ENCODE measurements around the gene MCAM.

The MCAM gene

DNA sequence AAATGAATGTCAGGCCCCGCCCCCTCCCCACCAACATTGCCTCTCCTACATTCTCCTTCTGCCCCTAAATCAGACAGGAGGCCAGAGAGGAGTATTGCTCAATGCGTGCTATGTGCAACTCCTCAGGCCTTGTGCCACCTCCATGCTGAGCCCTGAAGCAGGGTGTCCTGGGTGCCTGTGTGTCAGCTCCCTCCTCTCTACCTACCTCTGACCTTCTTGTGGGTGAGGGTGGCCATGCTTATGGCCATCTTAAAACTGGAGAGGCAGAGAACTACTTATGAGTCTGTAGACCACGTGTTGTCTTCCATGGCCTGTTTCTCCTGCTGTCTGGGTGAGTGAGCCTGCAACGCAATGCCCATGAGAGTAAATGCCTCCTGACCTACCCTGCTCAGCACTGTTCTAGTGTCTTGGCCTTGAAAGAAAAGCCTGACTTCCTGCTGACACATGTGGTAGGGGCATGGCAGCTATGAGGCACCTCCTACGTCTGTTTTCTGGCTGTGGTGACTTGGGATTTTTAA is 10.5 kb downstream of the MCAM start:
- DNase-seq: no peak

DNA sequence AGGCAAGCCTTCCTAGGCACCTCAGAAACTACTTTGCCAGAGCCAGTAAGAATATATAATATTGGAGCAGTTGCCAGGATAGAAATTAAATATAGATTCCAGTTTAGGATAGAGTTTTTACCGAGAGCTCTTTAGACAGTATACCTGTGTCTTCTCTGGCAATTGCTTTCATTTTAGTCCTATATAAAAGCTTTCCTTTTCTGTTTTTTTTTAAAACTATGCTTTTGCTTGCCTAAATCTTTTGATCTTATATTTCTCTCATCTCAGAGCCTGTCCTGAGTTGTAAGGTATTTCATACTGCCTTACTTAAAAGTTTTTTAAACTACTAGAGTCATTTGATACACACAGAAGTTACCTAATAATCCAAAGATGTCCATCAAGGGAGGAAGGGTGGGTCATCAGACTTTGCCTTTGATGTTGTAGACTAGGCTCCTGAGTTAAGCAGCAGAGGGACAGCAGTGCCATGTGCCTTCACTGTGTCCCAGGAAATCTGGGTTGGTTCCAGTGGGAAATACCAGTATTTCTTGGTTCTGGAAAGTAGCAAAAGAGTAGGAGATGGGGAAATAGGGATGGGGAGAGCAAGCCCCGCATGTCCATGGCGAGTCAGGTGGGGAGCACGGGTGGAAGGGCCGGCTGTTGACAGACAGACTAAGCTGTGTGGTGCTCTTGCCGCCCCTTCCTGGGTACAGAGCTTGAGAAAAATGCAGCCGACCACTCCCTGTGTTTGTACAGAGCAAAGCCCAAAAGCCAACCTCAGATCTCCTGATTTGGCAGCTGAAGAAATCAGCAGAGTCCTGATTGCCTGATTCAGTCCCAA is 11.2 kb downstream of the MCAM start:
- DNase-seq: no peak

DNA sequence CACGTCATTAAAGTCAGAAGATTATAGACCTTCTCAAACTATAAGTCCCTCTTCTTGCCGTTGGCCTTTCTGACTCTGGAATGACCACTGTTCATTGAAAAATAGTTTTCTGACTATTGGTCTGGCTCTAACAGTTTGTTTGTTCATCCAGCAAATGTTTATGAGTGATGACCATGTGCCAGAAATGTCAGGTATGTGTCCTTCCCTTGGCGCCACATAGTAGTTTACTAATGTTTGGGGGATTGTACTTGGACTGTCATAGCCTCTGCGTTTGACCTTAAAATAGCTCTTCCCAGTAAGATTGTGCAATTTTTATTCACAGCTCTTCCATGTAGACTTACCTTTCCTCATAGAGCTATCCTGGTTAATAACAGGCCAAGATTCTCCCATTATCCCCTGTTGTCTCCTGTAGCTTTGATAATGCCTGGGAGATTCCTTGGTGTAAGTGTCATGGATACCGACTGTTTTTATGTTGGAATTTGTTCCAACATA is 13.7 kb downstream of the MCAM start:
- no peak for DNase-seq

DNA sequence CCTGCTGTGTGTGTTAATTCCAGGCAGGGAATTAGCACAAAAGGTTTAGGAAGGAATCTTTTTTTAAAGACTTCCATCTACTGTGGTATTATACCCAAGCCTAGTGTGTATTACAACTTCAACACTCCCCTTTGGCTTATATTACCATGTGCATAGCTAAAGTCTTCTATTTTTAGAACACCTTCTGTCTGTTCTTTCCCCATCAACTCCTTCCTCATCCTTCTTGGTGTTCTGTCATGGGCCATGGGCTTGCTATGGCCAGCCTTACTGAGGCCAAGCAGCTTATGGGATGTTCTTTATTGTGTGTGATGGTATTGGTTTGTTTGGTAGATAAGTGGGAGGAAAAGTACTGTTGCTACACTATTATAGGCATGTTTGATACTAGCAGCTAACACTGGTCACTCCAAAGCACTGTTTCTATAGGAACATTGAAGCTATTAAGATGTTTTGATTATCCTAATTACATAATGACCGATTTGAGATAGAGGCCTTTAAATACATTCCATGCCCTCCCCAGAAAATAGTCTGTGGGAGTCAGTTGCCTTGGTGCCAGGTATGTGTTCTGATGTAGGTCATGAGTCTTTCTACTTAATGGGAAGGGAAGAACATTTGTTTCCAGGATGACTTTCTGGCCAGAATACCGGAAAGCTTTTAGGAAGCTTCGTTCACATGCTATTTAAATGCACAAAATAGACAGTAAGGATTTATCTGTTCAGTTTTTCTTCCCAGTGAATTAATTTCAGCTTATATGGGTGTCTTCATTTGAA is 16.5 kb downstream of the MCAM start:
- peak; percentile 6 for DNase-seq

DNA sequence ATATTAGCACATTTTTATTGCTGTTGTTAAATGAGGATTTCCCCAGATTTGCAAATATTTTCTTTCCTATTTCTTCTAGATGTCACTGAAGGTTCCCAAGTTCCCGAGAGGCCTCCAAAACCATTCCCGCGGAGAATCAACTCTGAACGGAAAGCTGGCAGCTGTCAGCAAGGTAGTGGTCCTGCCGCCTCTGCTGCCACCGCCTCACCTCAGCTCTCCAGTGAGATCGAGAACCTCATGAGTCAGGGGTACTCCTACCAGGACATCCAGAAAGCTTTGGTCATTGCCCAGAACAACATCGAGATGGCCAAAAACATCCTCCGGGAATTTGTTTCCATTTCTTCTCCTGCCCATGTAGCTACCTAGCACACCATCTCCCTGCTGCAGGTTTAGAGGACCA is 17.5 kb downstream of the MCAM start:
- DNase-seq: no peak

DNA sequence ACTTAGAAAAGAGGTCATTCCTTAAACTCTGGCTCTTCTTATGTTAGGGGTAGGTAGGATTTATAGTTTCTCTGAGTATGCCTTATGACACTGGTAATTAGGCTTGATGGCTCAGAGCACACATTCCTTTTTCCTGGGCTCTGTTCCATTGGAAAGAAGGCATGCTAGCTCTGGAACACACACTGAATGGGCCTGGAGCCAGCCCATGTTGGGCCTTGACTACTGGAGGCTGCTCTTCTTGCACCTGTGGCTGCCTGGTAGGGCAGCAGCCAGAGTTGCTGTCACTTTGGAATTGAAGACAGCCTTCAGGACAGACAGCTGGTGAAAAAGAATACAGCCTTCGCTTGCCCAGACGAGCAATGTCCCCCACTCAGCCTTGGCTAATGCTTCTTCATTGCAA is 18.2 kb downstream of the MCAM start:
- no peak for DNase-seq

DNA sequence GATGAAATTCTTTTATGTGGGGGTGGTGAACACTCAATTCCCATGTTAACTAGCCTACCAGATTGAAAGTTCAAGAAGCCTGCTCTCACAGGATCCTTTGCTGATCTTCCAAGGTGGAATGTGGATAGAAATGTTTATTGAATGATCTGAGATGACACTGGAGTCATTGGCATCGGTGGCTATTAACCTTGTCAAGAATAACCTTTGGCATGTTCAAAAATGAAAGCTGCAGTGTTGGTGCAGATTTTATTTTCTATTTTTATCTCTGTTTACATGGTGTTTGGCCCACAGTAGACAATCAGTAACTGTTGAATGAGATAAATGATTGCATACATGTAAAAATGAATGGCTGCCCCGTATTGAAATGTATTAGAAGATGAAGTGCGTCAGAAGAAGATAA is 19.0 kb downstream of the MCAM start:
- no peak for DNase-seq

DNA sequence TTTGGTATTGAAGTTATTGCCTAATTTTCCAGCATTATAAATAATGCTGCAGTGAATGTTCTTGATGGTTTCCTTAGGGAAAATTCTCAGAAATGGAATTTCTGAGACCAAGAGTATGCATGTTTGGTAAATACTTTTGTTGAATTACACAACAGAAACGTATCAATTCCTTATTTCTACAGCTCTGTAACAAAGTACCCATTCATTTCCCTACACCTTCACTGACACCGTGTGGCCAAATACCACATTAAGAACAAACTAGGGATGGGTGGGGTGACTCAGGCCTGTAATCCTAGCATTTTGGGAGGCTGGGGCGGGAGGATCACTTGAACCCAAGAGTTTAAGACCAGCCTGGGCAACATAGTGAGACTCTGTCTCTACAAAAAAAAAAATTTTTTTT is 21.8 kb downstream of the MCAM start:
- no peak for DNase-seq

DNA sequence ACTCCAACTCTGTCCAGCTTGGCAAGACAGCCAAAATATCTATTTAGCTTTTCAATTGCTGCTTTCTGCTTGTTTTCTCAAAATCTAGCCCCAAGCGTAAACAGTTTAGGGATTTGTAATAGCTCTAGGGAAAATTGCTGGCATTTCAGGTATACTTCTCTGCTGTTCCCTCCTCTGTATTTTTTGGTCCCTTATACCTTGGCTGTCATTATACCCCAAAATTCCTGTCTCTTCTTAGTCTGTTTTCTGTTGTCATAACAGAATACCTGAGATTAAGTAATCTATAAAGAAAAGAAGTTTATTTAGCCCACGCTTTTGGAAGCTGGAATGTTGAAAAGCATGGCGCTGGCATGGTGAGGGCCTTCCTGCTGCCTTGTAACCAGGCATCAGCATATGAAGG is 23.5 kb downstream of the MCAM start:
- DNase-seq: no peak

DNA sequence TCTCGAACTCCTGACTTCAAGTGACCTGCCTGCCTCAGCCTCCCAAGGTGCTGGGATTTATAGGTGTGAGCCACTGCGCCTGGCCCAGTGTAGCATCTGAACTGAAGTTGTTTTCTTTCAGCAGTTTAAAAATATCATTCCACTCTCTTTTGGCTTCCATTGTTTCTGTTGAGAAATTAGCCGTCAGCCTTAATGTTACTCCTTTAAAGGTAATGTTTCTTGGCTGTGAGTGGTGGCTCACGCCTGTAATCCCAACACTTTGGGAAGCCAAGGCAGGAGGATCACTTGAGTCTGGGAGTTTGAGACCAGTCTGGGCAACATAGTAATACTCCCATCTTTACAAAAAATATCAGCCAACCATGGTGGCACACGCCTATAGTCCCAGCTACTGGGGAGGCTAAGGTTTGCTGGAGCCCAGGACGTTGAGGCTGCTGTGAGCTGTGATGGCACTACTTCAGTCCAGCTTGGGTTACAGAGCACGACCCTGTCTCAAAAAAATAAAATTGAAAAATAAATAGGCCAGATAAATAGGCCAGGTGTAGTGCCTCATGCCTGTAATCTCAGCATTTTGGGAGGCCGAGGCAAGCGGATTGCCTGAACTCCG is 25.9 kb downstream of the MCAM start:
- DNase-seq: no peak

DNA sequence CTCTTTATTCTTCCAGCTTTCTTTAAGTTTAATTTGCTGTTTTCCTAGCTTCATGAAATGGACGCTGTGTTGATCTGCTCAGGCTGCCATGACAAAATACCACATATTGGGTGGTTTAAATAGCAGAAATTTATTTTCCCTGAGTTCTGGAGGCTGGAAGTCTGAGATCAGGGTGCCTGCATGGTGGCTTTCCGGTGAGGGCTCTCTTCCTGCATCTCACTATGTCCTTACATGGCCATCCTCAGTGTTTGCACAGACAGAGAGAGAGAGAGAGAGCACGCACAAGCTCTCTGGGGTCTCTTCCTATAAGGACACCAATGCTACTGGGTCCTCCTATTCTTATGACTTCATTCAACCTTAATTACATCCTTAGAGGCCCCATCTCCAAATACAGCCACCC is 28.7 kb downstream of the MCAM start:
- no peak for DNase-seq

DNA sequence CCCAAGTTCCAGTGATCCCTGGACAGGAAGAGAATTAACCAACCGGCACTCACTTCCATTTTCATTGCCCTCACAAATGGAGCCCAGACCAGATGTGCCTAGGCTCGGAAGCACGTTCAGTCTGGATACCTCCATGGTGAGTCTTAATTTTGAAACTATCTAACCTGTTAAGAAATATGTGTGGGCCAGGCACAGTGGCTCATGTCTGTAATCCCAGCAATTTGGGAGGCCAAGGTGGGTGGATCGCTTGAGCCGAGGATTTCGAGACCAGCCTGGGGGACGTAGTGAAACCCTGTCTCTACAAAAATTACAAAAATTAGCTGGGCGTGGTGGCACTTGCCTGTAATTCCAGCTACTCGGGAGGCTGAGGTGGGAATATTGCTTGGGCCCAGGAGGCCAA is 31.5 kb downstream of the MCAM start:
- DNase-seq: no peak

DNA sequence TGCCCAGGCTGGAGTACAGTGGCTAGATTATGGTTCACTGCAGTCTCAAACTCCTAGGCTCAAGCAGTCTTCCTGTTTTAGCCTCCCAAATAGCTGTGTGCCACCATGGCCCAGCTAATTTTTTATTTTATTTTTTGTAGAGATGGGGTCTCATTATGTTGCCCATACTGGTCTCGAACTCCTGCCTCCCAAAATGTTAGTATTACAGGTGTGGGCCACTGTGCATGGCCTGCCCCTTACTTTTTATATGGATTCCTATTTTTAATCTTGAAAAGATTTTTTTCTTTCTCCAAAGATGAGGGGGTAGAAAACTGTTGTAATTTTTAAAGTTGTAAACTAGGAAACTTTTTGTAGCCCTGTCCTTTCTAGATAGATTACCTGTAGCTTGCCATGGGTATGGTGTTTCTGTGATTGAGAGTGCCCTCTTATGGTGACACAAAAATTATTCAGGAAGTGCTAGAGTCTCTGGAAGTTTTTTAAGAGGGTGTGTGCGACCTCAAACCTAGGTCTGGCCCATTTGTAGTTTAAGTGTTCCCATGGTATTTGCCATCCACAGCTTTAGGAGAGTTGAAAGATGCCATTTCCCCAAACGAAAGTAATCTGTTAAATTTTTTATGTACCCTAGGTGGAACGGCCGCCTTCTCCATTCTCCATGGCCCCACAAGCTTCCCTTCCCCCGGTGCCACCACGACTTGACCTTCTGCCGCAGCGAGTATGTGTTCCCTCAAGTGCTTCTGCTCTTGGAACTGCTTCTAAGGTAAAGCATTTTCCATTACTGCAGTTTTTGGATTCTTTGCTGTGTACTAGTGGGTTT is 32.4 kb downstream of the MCAM start:
- peak; percentile 4 for DNase-seq

DNA sequence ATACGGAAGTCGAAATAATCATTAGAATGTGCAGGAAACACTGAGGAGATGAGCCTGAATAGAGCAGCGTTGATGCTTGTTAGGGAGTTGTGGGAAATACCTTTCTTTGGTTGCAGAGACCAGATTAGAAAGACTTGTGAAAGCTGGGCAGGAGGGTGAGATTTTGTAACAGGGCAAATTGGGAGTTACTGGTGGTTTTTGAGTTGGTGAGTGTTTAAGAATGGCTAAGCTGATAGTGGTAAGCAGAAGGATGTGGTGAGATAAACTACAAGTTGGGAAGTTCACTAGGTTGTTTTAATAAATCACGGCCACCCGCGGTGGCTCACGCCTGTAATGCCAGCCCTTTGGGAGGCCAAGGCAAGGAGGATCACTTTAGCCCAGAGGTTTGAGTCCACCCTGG is 34.4 kb downstream of the MCAM start:
- no peak for DNase-seq

DNA sequence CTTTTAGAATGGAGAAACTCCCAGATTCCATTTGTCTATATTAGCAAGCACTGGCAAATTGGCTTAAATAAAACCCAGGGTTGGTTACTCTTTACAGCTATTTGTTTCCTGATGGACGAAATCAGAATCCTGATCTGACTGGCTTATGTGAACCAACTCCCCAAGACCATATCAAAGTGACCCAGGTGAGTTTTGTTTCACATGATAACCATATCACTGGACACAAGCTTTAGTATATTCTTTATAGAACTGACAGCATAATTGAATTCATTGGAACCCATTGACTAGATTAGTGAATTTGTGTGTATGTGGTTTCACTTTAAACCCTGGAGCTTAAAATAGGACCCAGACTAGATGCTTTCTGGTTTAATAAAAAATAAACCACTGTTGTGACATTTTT is 39.3 kb downstream of the MCAM start:
- DNase-seq: no peak

DNA sequence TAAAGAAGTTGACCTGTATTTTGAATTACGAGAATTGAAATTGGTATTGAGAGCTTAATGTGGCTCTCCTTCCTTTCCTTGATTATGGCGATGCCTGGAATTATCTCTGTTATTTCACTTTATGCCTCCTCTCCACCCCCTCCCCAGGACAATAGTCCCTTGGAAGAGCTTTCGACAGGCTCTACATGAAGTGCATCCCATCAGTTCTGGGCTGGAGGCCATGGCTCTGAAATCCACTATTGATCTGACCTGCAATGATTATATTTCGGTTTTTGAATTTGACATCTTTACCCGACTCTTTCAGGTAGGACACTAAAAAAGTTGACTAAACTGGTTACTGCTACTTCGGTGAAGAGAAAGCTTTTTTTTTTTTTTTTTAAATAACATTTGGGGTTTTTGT is 43.2 kb downstream of the MCAM start:
- no peak for DNase-seq

DNA sequence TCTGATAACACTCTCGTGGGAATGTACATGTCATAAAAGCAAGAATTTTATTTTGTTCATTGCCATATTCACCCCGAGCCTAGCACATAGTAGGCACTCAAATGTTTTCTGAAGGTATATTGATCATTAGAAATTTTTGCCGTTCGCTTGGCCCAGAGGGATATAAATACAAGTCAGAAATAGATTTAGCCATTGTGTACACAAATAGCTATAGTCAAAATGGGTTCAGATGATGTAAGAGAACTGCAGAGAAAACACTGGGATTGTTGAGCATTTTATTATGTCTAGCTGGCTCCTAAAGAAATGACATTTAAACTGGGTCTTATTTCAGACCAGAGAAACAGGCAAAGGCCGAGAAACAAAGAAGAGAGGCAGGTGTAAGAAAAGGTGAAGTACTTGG is 49.3 kb downstream of the MCAM start:
- no peak for DNase-seq

DNA sequence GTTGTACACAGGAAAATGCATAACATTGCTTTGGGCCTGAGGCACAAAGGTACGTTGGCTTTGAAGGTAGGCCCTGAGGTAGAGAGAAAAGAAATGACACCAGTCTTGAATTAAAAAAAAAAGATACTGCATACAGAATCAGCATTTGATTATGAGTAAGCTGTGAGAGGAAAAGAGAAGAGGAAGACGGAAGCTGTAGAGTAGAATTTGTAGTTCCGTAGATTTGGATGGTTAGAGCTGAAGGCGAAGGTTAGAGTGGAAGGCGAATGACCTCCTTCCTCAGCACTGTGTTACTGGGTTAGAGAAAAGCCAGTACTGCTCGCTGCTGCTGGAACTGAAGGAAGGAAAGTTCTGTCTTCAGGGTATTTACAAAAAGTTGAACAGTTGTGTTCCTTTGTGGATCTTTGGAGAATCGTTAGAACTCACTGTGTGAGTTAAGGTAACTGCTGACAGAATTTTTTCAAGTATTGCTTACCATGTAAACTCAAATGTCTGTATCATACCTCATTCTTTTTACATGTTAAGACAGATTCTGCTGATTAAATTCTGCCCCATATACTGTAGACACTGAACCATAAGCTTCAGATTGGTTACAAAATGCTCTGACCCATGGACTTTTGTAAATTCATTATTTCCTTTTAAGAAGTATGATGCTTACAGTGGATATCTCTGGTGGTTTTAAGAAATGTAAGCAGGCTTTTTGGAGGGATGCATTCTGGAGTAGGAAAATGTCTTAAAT is 50.2 kb downstream of the MCAM start:
- DNase-seq: no peak

DNA sequence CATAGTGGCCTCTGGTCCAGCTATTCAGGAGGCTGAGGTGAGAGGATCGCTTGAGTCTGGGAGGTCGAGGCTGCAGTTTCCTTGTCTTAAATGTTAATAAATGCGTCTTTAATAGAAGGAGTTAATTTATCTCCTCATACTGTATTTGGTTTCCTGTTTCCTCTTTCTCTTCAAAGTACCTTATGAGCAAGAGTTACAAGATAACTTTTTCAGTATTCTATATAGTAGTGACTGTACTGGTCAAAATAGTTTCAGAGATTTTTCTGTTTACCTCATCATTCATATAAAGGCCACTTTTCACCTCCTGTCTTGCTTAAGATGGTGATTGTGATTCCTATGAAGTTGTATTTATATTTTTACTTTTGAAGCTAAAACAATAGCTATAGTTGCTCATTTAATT is 50.9 kb downstream of the MCAM start:
- no peak for DNase-seq

DNA sequence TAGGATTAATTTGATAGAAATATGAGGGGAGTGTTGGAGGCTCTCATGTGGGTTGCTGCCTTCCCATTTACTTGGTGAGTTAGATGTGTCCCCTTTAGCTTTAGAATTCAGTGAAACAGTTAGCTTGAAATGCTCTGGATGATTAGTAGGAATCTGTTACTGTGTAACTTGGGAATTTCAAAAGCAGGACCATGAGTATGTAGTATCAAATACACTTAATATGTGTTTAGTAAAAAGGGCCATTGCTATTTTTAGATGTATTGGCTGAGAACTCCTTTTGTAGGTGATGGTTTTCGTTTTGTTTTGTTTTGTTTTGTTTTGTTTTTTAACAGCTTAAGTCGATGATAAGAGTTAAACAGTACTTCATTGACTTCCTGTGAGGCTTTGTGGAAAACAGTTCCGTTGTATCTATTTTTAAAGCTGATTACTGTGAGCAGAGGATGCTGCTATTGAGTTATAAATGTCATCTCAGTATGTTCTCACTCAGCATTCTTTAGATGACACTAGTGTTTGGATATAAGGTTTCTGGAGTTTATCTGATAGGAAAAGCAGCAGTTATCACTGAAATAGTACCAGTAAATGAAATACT is 53.5 kb downstream of the MCAM start:
- DNase-seq: no peak

DNA sequence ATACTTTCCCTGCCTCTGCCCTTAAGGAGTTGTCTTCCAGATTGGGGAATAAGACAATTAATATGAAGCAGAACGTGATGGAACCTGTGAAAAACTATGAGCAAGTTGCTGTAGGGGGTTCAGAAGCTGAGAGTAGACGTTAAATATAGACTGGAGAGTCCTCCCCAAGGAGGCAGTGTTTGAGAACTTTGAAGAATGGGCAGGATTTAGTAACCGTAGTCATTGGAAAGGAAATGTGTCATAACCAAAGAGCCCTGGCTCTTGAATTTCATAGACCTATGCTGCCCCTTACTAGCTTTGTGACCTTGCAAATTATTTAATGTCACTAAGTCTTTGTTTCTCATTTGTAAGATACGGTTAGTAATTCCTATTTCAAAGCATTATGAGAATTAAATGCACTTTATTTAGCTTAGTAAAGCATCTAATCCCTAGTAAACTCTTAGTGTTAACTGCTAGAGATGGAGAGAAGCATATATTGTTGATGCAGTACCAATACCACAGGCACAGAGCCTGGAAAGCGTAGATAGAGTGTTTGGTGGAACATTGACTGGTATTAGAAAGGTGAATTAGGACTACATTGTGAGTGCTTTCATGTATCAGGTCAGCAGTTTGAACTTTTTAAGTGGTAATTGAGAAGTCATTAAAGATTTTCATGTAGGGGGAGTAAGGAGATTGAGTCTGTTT is 54.1 kb downstream of the MCAM start:
- no peak for DNase-seq
